Trophoblast cell (in vitro differentiated cells and primary cell): ENCODE data around the gene RFX8.

Experiments used
- DNase-seq, 2 donors: peaks; one replicate each; pipeline ENCODE4 v3.0.0-alpha.2; 2016
- H2AFZ ChIP-seq: 2 replicates; pipeline ENCODE4 v1.6.1; 2013; ENCODE audit warnings: low read length, moderate library complexity, mild to moderate bottlenecking; ENCODE audit not compliant: insufficient read depth, poor library complexity
- H2AK5ac ChIP-seq: 2 replicates; pipeline ENCODE4 v1.6.1; 2013; ENCODE audit warnings: mild to moderate bottlenecking, low read length
- H2BK120ac ChIP-seq: 2 replicates; pipeline ENCODE4 v1.6.1; 2013; ENCODE audit warnings: low read length, mild to moderate bottlenecking, moderate library complexity; ENCODE audit not compliant: insufficient read depth, poor library complexity
- H2BK12ac ChIP-seq: 2 replicates; pipeline ENCODE4 v1.6.1; 2013; ENCODE audit warnings: mild to moderate bottlenecking, low read length, moderate library complexity
- H2BK5ac ChIP-seq: 2 replicates; pipeline ENCODE4 v1.6.1; 2013; ENCODE audit warnings: low read length, low read depth, moderate library complexity, mild to moderate bottlenecking; ENCODE audit not compliant: poor library complexity
- H3K14ac ChIP-seq: 2 replicates; pipeline ENCODE4 v1.6.1; 2013; ENCODE audit warnings: mild to moderate bottlenecking, low read length
- H3K18ac ChIP-seq: 2 replicates; pipeline ENCODE4 v1.6.1; 2013; ENCODE audit warnings: mild to moderate bottlenecking, low read length
- H3K23ac ChIP-seq: 2 replicates; pipeline ENCODE4 v1.6.1; 2013; ENCODE audit warnings: low read length
- H3K27ac ChIP-seq: 2 replicates; pipeline ENCODE4 v1.5.1; 2013; ENCODE audit warnings: low read depth, mild to moderate bottlenecking, inconsistent platforms, low read length, moderate library complexity
- H3K27me3 ChIP-seq: 2 replicates; pipeline ENCODE4 v1.6.1; 2013; ENCODE audit warnings: inconsistent platforms, mild to moderate bottlenecking, low read length, moderate library complexity; ENCODE audit not compliant: insufficient read depth
- H3K36me3 ChIP-seq, 2 experiments: 1 replicate in 1 of 2; 2 replicates in 1 of 2; pipeline ENCODE4 v1.6.1; 2013; ENCODE audit warnings: low read length in 2 of 2, mild to moderate bottlenecking in 2 of 2, moderate library complexity in 1 of 2; ENCODE audit not compliant: insufficient read depth in 2 of 2, control insufficient read depth in 1 of 2
- H3K4ac ChIP-seq: 2 replicates; pipeline ENCODE4 v1.6.1; 2013; ENCODE audit warnings: low read depth, mild to moderate bottlenecking, low read length, moderate library complexity
- H3K4me1 ChIP-seq, 2 experiments: 1 replicate in 1 of 2; 2 replicates in 1 of 2; pipeline ENCODE4 v1.6.1; 2013; ENCODE audit warnings: low read length in 2 of 2, mild to moderate bottlenecking in 2 of 2, moderate library complexity in 1 of 2; ENCODE audit not compliant: insufficient read depth in 2 of 2, control insufficient read depth in 1 of 2
- H3K4me2 ChIP-seq: 2 replicates; pipeline ENCODE4 v1.6.1; 2013; ENCODE audit warnings: inconsistent platforms, mild to moderate bottlenecking, low read length, moderate library complexity
- H3K4me3 ChIP-seq: 2 replicates; pipeline ENCODE4 v1.5.1; 2013; ENCODE audit warnings: mild to moderate bottlenecking, low read depth, low read length, inconsistent platforms
- H3K79me1 ChIP-seq: one replicate; pipeline ENCODE4 v1.6.1; 2013; ENCODE audit warnings: low read length
- H3K79me2 ChIP-seq: 2 replicates; pipeline ENCODE4 v1.6.1; 2013; ENCODE audit warnings: low read length, mild to moderate bottlenecking; ENCODE audit not compliant: control insufficient read depth, insufficient read depth, poor library complexity
- H3K9ac ChIP-seq: 2 replicates; pipeline ENCODE4 v1.6.1; 2013; ENCODE audit warnings: mild to moderate bottlenecking, low read length
- H3K9me3 ChIP-seq: 2 replicates; pipeline ENCODE4 v1.6.1; 2013; ENCODE audit warnings: low read depth, mild to moderate bottlenecking, control low read depth, inconsistent platforms, low read length; ENCODE audit not compliant: insufficient read depth
- H4K12ac ChIP-seq: 2 replicates; pipeline ENCODE4 v1.6.1; 2013; ENCODE audit warnings: low read depth, mild to moderate bottlenecking, low read length, moderate library complexity
- H4K8ac ChIP-seq: 2 replicates; pipeline ENCODE4 v1.6.1; 2013; ENCODE audit warnings: low read depth, mild to moderate bottlenecking, low read length, moderate library complexity
- H4K91ac ChIP-seq: one replicate; pipeline ENCODE4 v1.6.1; 2013; ENCODE audit warnings: low read depth, mild to moderate bottlenecking, low read length, moderate library complexity
- WGBS: extraction: QIAGEN DNeasy Blood & Tissue Kit; methylation state at CpG from one replicate; pipeline ENCODE4 v1.1.7; 2013; ENCODE audit warnings: missing lambda C conversion rate; ENCODE audit not compliant: insufficient read length, insufficient coverage; ENCODE audit errors: extremely low coverage; 5-methylcytosine and 5-hydroxymethylcytosine counted together

RFX8 gene

DNA sequence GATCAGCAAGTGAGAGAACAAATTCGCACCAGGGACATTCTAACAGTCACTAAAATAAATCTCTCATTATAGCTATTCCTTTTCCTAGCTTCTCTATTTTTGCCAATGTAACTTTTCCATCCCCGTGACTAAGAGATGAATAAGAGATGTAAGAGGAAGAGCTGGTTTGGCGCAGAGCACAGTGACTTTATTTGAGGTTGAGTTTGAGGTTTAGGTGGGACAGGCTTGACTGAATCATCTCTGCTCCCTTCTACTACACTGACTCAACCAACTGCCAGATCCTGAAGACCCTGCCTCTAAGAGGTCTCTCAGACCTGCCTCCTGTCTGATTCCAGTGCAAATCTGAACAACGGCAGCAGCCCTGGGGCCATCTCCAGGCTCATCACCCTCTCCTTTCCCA is 28.0 kb downstream of the RFX8 start:
- no peak overlapping the region for H4K8ac ChIP-seq
- no peak overlapping the region for H2AFZ ChIP-seq
- H2BK12ac ChIP-seq, result no peak overlapping the region
- H2BK5ac ChIP-seq, result no peak overlapping the region
- H3K4me2 ChIP-seq, result no peak overlapping the region
- no peaks in the 10 kb centered on the region for H3K9me3 ChIP-seq
- H3K9ac ChIP-seq, result no peak overlapping the region
- H4K91ac ChIP-seq, result no peak overlapping the region
- H3K4me3 ChIP-seq, result no peak overlapping the region
- peak in 1 of 2 donors; percentile 28 for DNase-seq
- H3K18ac ChIP-seq, result no peak overlapping the region
- H3K23ac ChIP-seq, result no peak overlapping the region
- H3K79me1 ChIP-seq, result no peaks in the 10 kb centered on the region
- H4K12ac ChIP-seq, result no peak overlapping the region
- no peaks in the 10 kb centered on the region for H3K36me3 ChIP-seq
- no peaks in the 10 kb centered on the region for H3K27me3 ChIP-seq
- H3K4ac ChIP-seq, result no peak overlapping the region
- no peak overlapping the region for H3K14ac ChIP-seq
- no peak overlapping the region for H2BK120ac ChIP-seq
- H3K4me1 ChIP-seq, result no peaks in the 10 kb centered on the region
- no peak overlapping the region for H2AK5ac ChIP-seq
- H3K79me2 ChIP-seq, result no peaks in the 10 kb centered on the region
- no CpG with 5 or more reads among the region's 4 CpGs for WGBS
- H3K27ac ChIP-seq, result no peak overlapping the region

- Histone ChIP-seq H3K27me3 (no peaks in the 10 kb centered on the region), H2BK12ac (no peak overlapping the region), H3K4me3 (no peak overlapping the region), H3K79me2 (no peaks in the 10 kb centered on the region), H3K4me1 (no peaks in the 10 kb centered on the region), H2BK120ac (no peak overlapping the region), H3K14ac (no peak overlapping the region), H4K8ac (no peak overlapping the region), H3K36me3 (no peaks in the 10 kb centered on the region), H3K4ac (no peak overlapping the region), H2AK5ac (no peak overlapping the region), H3K23ac (no peak overlapping the region), H4K12ac (no peak overlapping the region), H3K9me3 (no peaks in the 10 kb centered on the region), H3K4me2 (no peak overlapping the region), H2BK5ac (no peak overlapping the region), H4K91ac (no peak overlapping the region), H3K9ac (no peak overlapping the region), H2AFZ (no peak overlapping the region), H3K79me1 (no peaks in the 10 kb centered on the region), H3K18ac (no peak overlapping the region), H3K27ac (no peak overlapping the region)
- peak in 1 of 2 donors; percentile 18 for DNase-seq
- no CpG with 5 or more reads among the region's 3 CpGs for WGBS
Measured at GRCh38 chr2:101442667-101443061, 32.2 kb downstream of the RFX8 start.

GRCh38 chr2:101442042-101442666 is 32.8 kb downstream of the RFX8 start:
- no peaks in the 10 kb centered on the region for H3K27me3 ChIP-seq
- no peak overlapping the region for H2BK12ac ChIP-seq
- no peak overlapping the region for H4K91ac ChIP-seq
- H2BK5ac ChIP-seq, result no peak overlapping the region
- no peak overlapping the region for H3K9ac ChIP-seq
- no peak overlapping the region for H2AK5ac ChIP-seq
- H2BK120ac ChIP-seq, result no peak overlapping the region
- H3K18ac ChIP-seq, result no peak overlapping the region
- WGBS, result no CpG with 5 or more reads among the region's 1 CpG
- H4K8ac ChIP-seq, result no peak overlapping the region
- H3K23ac ChIP-seq, result no peak overlapping the region
- DNase-seq, result no peak
- H4K12ac ChIP-seq, result no peak overlapping the region
- no peak overlapping the region for H2AFZ ChIP-seq
- H3K14ac ChIP-seq, result no peak overlapping the region
- H3K79me1 ChIP-seq, result no peaks in the 10 kb centered on the region
- H3K27ac ChIP-seq, result no peak overlapping the region
- no peaks in the 10 kb centered on the region for H3K4me1 ChIP-seq
- no peak overlapping the region for H3K4ac ChIP-seq
- no peak overlapping the region for H3K4me3 ChIP-seq
- H3K9me3 ChIP-seq, result no peaks in the 10 kb centered on the region
- H3K36me3 ChIP-seq, result no peaks in the 10 kb centered on the region
- H3K4me2 ChIP-seq, result no peak overlapping the region
- H3K79me2 ChIP-seq, result no peaks in the 10 kb centered on the region

DNA sequence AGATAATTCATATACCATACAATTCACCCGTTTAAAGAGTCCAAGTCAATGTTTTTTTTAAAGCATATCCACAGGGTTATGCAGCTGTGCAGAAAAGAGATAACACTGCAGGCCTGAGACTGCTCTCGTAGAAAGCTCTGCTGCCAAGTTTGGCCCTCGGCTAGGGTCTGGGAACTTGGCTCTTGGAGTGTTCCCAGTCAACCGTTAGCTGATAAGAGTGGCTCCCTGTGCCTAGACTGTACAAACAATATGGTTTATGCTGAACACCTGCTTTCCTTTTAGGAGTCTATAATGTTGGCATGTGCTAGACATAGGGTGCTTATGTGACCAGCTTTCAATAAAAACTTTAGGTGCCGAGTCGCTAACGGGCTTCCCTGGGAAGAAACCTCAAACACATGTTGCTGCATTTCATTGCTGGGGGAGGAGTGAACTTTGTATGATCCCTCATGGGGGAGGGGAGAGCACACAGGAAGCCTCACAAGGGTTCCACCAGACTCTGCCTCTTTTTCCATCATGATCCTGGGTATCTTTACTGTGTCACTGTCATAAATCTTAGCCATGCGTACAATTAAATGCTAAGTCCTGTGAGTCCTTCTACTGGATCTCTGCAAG is 34.7 kb downstream of the RFX8 start:
- Histone ChIP-seq H4K12ac (no peak overlapping the region), H3K36me3 (no peaks in the 10 kb centered on the region), H3K79me2 (no peaks in the 10 kb centered on the region), H3K4me1 (no peaks in the 10 kb centered on the region), H3K9me3 (no peaks in the 10 kb centered on the region), H4K91ac (no peak overlapping the region), H2BK5ac (no peak overlapping the region), H3K27ac (no peak overlapping the region), H2BK120ac (no peak overlapping the region), H3K14ac (no peak overlapping the region), H3K4ac (no peak overlapping the region), H3K4me3 (no peak overlapping the region), H3K18ac (no peak overlapping the region), H3K4me2 (no peak overlapping the region), H2BK12ac (no peak overlapping the region), H4K8ac (no peak overlapping the region), H2AFZ (no peak overlapping the region), H2AK5ac (no peak overlapping the region), H3K9ac (no peak overlapping the region), H3K27me3 (no peaks in the 10 kb centered on the region), H3K79me1 (no peaks in the 10 kb centered on the region), H3K23ac (no peak overlapping the region)
- no CpG with 5 or more reads among the region's 8 CpGs for WGBS
- no peak for DNase-seq
